Activated CD4-positive, alpha-beta T cell treated with anti-CD3 and anti-CD28 coated beads, Interleukin-2, Interleukin-4, amounts not matched to agents 100 ng/mL and 50 ng/mL, durations not matched to agents 16 hours and 8 hours (primary cell): Measurements from ENCODE around the gene EN2.

Experiments used
- DNase-seq: peaks from one replicate; pipeline ENCODE4 v3.0.0-alpha.2; 2020; ENCODE audit warnings: low spot score

The EN2 gene

GRCh38 chr7:155464183-155464582 is 6.3 kb downstream of the EN2 start:
- DNase-seq = no peak

GRCh38 chr7:155464948-155465739 is 7.2 kb downstream of the EN2 start:
- DNase-seq = no peak

GRCh38 chr7:155465761-155466141 is 7.8 kb downstream of the EN2 start:
- no peak for DNase-seq

- no peak for DNase-seq
Observed at GRCh38 chr7:155466142-155466813, 8.3 kb downstream of the EN2 start.

GRCh38 chr7:155466814-155467733 is 9.1 kb downstream of the EN2 start:
- DNase-seq = peak; percentile 55

- no peak for DNase-seq
Observed at GRCh38 chr7:155467846-155468784, 10.2 kb downstream of the EN2 start.

GRCh38 chr7:155468785-155469148 is 10.8 kb downstream of the EN2 start:
- DNase-seq = no peak

GRCh38 chr7:155469311-155470185 is 11.6 kb downstream of the EN2 start:
- DNase-seq = no peak

- DNase-seq = no peak
Observed at GRCh38 chr7:155470186-155470487, 12.2 kb downstream of the EN2 start.

- DNase-seq = no peak
Observed at GRCh38 chr7:155470686-155471638, 13.0 kb downstream of the EN2 start.

GRCh38 chr7:155471718-155472117 is 13.8 kb downstream of the EN2 start:
- no peak for DNase-seq

GRCh38 chr7:155477476-155477875 is 19.5 kb downstream of the EN2 start:
- peak; percentile 61 for DNase-seq

GRCh38 chr7:155481764-155482163 is 23.8 kb downstream of the EN2 start:
- DNase-seq = no peak

GRCh38 chr7:155482511-155483183 is 24.7 kb downstream of the EN2 start:
- DNase-seq = no peak

GRCh38 chr7:155483245-155483644 is 25.3 kb downstream of the EN2 start:
- DNase-seq = no peak

- DNase-seq = no peak
Observed at GRCh38 chr7:155483868-155484325, 26.0 kb downstream of the EN2 start.

- no peak for DNase-seq
Observed at GRCh38 chr7:155484483-155485399, 26.8 kb downstream of the EN2 start.
